ENCODE measurements around the gene POU2F2. TPM values are rescaled to one million over a fixed set of nuclear protein-coding genes. Genes with fewer than 3 reads are reported as not detected.

The POU2F2 gene
- total RNA-seq, 4 donors from 2014 or later, result 0.55 to 244 (median 0.71) TPM

GRCh38 chr19:42117076-42117475 is 15.2 kb downstream of the POU2F2 start:
- Histone ChIP-seq H3K36me3 (no peaks in the 10 kb centered on the region), H3K27ac (no peak overlapping the region), H3K4me1 (peaks cover 15% of the 10 kb centered on the region), H3K9me3 (no peaks in the 10 kb centered on the region), H3K4me3 (no peak overlapping the region), H3K27me3 (no peaks in the 10 kb centered on the region)
- WGBS, result 82% methylated on average over 6 of the region's 6 CpGs
- DNase-seq (ENCODE audit: low spot score in 2 of 2), result no peak
- TF ChIP-seq POLR2AphosphoS5 (IDR thresholded peaks at IDR 0.05), result no peak
- no peak for TF ChIP-seq CTCF (IDR thresholded peaks at IDR 0.05)
- TF ChIP-seq POLR2A (IDR thresholded peaks at IDR 0.05), result no peak
- no peak for TF ChIP-seq EP300 (IDR thresholded peaks at IDR 0.05)

- TF ChIP-seq POLR2A (IDR thresholded peaks at IDR 0.05), result no peak
- Histone ChIP-seq H3K9me3 (no peaks in the 10 kb centered on the region), H3K4me1 (peaks cover 9% of the 10 kb centered on the region), H3K4me3 (no peak overlapping the region), H3K27ac (no peak overlapping the region), H3K36me3 (no peaks in the 10 kb centered on the region), H3K27me3 (no peaks in the 10 kb centered on the region)
- no peak for DNase-seq (ENCODE audit: low spot score in 2 of 2)
- 94% methylated on average over 20 of the region's 20 CpGs for WGBS
These were observed 15.8 kb downstream of the POU2F2 start for GRCh38 chr19:42116308-42117075.

GRCh38 chr19:42115705-42116104 is 16.5 kb downstream of the POU2F2 start:
- no peaks in the 10 kb centered on the region for H3K9me3 ChIP-seq
- no peak overlapping the region for H3K27ac ChIP-seq
- no peak overlapping the region for H3K4me3 ChIP-seq
- TF ChIP-seq EP300 (IDR thresholded peaks at IDR 0.05) (no peak), POLR2AphosphoS5 (IDR thresholded peaks at IDR 0.05) (no peak), CTCF (IDR thresholded peaks at IDR 0.05) (no peak), POLR2A (IDR thresholded peaks at IDR 0.05) (no peak)
- DNase-seq (ENCODE audit: low spot score in 2 of 2), result no peak
- 83% methylated on average over 4 of the region's 4 CpGs for WGBS
- H3K36me3 ChIP-seq, result no peaks in the 10 kb centered on the region
- no peaks in the 10 kb centered on the region for H3K27me3 ChIP-seq
- H3K4me1 ChIP-seq, result peaks cover 3% of the 10 kb centered on the region

- 62% methylated on average over 4 of the region's 4 CpGs for WGBS
- TF ChIP-seq POLR2A (IDR thresholded peaks at IDR 0.05) (no peak), EP300 (IDR thresholded peaks at IDR 0.05) (no peak), POLR2AphosphoS5 (IDR thresholded peaks at IDR 0.05) (no peak), CTCF (IDR thresholded peaks at IDR 0.05) (no peak)
- no peak for DNase-seq (ENCODE audit: low spot score in 2 of 2)
- Histone ChIP-seq H3K36me3 (no peaks in the 10 kb centered on the region), H3K27ac (no peak overlapping the region), H3K4me3 (no peak overlapping the region), H3K4me1 (peaks cover 3% of the 10 kb centered on the region), H3K27me3 (no peaks in the 10 kb centered on the region), H3K9me3 (no peaks in the 10 kb centered on the region)
These were observed 17.0 kb downstream of the POU2F2 start for GRCh38 chr19:42115219-42115618.

- no peaks in the 10 kb centered on the region for H3K27me3 ChIP-seq
- H3K4me1 ChIP-seq, result peaks cover 3% of the 10 kb centered on the region
- H3K36me3 ChIP-seq, result no peaks in the 10 kb centered on the region
- no peak overlapping the region for H3K4me3 ChIP-seq
- TF ChIP-seq POLR2A (IDR thresholded peaks at IDR 0.05) (no peak), EP300 (IDR thresholded peaks at IDR 0.05) (no peak), POLR2AphosphoS5 (IDR thresholded peaks at IDR 0.05) (no peak), CTCF (IDR thresholded peaks at IDR 0.05) (no peak)
- H3K9me3 ChIP-seq, result no peaks in the 10 kb centered on the region
- no peak overlapping the region for H3K27ac ChIP-seq
- DNase-seq (ENCODE audit: low spot score in 2 of 2), result no peak
- WGBS, result 62% methylated on average over 7 of the region's 7 CpGs
These were observed 17.8 kb downstream of the POU2F2 start for GRCh38 chr19:42114412-42114811.

All from suprapubic skin (tissue), 4 donors.